ENCODE data around the gene NAGK. TPM values are rescaled to one million over a fixed set of nuclear protein-coding genes. Genes with fewer than 3 reads are reported as not detected.
"Not testable (repeated sequence)": the region's sequence is repeated elsewhere in the genome, so short reads cannot be mapped to it uniquely, and the experiment has no call there.

The NAGK gene
- total RNA-seq, 2 donors from 2014 or later, result 48.4 to 77.4 TPM

DNA sequence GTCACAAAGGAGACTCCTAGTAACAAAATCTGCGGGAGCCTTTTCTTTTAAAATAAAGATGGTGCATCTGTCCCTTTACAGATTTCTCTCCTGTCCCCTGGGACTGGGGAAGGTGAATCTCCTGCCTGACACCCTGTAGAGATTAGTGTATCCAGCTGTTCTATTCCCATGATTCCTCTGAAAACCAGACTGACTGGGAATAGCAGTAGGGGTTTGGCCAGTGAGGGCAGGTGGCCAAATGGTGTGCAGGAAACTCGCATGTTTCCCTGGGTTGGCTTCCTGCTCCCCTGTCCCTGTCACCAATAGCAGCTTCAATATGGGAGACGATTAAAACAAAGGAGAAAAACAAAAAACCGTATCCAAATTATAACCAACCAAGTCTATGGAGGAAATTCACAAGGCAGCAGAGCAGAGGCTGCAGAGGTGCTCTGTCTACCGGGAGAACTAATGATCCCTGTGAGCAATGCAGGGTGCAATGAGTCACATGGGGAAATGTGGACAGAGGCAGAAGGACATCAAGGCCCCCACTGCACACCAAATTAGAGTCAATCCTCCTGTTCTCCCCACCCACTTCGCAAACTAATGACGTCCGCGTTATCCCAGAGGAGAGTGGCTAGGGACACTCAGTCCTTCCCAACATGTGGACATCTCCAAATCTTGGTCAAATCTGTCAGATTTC lies 17.0 kb downstream of the NAGK start:
- not testable (repeated sequence) for ATAC-seq; H3K36me3 Mint-ChIP-seq; H3K9me3 Mint-ChIP-seq; H3K27ac Mint-ChIP-seq; DNase-seq (ENCODE audit: low spot score in 2 of 2)

DNA sequence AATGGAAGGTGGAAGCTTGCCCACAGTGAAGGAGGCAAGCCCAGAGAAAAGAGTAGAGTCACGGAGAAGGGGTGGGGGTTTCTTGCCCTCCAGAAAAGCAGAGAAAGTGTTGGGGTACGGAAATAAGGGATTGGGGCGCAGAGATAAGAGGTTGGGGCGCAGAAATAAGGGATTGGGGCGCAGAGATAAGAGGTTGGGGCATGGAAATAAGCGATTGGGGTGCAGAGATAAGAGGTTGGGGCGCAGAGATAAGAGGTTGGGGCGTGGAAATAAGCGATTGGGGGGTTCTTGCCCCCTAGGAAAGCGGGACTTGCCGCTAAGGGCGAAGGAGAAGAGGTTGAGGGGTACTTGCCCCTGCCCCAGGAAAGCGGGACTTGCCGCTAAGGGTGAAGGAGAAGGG lies 21.0 kb downstream of the NAGK start:
- H3K9me3 Mint-ChIP-seq; H3K27ac Mint-ChIP-seq; H3K36me3 Mint-ChIP-seq; DNase-seq (ENCODE audit: low spot score in 2 of 2); ATAC-seq: not testable (repeated sequence)

- H3K27ac Mint-ChIP-seq; H3K9me3 Mint-ChIP-seq; H3K36me3 Mint-ChIP-seq; ATAC-seq; DNase-seq (ENCODE audit: low spot score in 2 of 2): not testable (repeated sequence)
Measured at GRCh38 chr2:71091808-71092207, 23.4 kb downstream of the NAGK start.

DNA sequence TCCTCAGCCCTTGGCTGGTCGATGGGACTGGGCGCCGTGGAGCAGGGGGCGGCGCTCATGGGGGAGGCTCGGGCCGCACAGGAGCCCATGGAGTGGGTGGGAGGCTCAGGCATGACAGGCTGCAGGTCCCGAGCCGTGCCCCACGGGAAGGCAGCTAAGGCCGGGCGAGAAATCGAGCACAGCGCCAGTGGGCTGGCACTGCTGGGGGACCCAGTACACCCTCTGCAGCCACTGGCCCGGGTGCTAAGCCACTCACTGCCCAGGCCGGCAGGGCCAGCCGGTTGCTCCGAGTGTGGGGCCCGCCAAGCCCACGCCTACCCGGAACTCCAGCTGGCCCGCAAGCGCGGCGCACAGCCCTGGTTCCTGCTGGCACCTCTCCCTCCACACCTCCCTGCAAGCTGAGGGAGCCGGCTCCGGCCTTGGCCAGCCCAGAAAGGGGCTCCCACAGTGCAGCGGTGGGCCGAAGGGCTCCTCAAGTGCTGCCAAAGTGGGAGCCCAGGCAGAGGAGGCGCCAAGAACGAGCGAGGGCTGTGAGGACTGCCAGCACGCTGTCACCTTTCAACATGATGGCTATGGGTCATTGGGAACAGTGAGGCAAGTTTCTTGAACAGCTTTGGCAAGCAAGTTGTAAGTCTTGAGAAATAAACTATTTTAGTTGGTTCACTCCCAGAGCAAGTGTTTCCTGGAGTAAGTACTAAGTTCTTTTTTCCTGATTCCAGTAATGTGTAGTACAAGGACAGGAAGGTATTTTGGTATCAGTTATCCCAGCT lies 24.2 kb downstream of the NAGK start:
- not testable (repeated sequence) for DNase-seq (ENCODE audit: low spot score in 2 of 2); H3K9me3 Mint-ChIP-seq; H3K27ac Mint-ChIP-seq; H3K36me3 Mint-ChIP-seq; ATAC-seq

- no peak overlapping the region for H3K27ac Mint-ChIP-seq
- ATAC-seq (peak; percentile 64 to 81), DNase-seq (ENCODE audit: low spot score in 2 of 2) (peak in 1 of 2 donors; percentile 52)
- peaks cover 0 to 3% of the 10 kb centered on the region in 2 donors for H3K36me3 Mint-ChIP-seq
- H3K9me3 Mint-ChIP-seq, result peaks cover 2% of the 10 kb centered on the region in 2 donors
Measured at GRCh38 chr2:71100195-71100964, 31.9 kb downstream of the NAGK start.

DNA sequence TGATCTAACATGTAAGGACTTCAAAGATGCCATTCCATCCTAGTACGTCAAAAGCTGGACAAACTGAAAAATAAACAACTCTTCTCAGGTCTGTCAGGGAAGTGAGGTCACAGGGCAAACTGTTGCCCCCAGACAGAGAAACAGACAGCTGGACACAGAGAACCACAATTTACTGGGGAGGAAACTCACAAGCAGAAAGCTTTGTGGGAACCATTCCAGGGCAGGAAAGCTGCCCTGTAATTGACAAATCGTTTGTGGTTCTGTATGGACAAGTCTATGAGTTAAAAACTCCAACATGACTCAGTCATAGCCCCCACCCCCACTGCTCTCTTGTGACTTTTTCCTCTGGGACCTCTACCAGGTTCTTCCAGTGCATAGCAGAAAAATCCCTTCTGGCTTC lies 33.2 kb downstream of the NAGK start:
- Mint-ChIP-seq H3K27ac (no peak overlapping the region), H3K36me3 (peaks cover 0 to 5% of the 10 kb centered on the region in 2 donors), H3K9me3 (peaks cover 3 to 4% of the 10 kb centered on the region in 2 donors)
- ATAC-seq (no peak), DNase-seq (ENCODE audit: low spot score in 2 of 2) (no peak)

DNA sequence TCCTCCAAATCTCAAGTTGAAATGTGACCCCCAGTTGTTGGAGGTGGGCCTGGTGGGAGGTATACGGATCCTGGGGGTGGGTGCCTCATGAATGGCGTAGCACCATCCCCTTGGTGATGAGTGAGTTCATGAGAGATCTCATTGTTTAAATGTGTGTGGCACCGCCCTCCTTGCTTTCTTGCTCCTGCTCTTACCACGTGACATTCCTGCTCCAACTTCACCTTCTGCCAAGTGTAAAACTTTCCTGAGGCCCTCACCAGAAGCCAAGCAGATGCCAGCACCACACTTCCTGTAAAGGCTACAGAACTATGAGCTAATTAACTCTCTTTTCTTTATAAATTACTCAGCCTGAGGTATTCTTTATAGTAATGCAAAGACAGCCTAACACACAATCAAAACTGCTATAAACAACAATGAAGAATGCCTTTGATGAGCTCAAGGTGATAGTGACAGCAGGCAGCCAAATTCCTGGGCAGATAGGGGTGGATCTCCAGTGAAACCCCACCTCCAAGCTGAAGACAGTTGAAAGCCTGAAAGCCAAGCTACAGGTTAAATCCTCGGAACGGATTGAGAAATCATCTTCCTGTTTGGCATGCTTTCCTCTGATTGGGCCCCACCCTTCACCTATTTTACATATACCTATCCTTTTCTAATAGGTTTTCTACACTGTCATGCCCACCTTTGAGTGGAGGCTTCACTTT lies 34.7 kb downstream of the NAGK start:
- H3K36me3 Mint-ChIP-seq, result peaks cover 0 to 5% of the 10 kb centered on the region in 2 donors
- no peak overlapping the region for H3K27ac Mint-ChIP-seq
- H3K9me3 Mint-ChIP-seq, result peaks cover 3 to 4% of the 10 kb centered on the region in 2 donors
- ATAC-seq (no peak), DNase-seq (ENCODE audit: low spot score in 2 of 2) (no peak)

DNA sequence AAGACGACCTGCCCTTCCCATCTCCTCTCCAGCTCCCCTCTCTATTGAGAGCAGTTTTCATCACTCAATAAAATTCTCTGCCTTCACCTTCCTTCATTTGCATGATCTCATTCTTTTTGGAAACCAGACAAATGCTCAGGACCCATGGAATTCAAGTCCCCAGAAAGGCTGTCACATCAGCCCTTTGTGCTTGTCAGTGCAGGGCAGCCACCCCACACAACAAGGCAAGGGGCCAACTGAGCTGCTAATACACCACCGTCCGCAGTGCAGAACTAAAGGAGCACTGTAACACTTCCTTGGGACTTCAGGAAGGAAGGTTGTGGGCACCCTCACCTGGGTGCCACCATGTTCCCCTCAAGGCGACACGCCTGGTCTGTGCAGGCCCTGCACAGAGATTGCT lies 35.4 kb downstream of the NAGK start:
- DNase-seq (ENCODE audit: low spot score in 2 of 2) (no peak), ATAC-seq (no peak)
- Mint-ChIP-seq H3K9me3 (peaks cover 3 to 4% of the 10 kb centered on the region in 2 donors), H3K27ac (no peak overlapping the region), H3K36me3 (peaks cover 0 to 5% of the 10 kb centered on the region in 2 donors)

GRCh38 chr2:71106463-71106862 lies 38.0 kb downstream of the NAGK start:
- not testable (repeated sequence) for ATAC-seq; H3K36me3 Mint-ChIP-seq; DNase-seq (ENCODE audit: low spot score in 2 of 2); H3K9me3 Mint-ChIP-seq; H3K27ac Mint-ChIP-seq

DNA sequence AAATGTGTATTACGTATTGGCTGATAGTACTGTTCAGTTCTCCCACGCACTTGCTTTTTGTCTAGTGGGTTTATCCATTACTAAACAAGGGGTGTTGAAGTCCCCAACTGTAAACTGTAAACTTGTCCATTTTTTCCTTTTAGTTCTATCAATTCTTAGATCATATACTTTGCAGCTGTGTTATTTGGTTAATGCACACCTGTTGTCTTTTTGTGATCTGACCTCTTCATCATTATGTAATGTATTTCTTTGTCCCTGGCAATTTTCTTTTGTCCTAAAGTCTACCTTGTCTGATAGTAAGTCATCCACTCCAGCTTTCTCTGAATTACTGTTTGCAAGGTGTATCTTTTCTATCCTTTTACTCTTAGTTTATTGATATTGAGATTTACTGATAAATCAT lies 39.6 kb downstream of the NAGK start:
- ATAC-seq (no peak), DNase-seq (ENCODE audit: low spot score in 2 of 2) (no peak)
- Mint-ChIP-seq H3K9me3 (peaks cover 3 to 4% of the 10 kb centered on the region in 2 donors), H3K36me3 (peaks cover 0 to 5% of the 10 kb centered on the region in 2 donors), H3K27ac (no peak overlapping the region)

DNA sequence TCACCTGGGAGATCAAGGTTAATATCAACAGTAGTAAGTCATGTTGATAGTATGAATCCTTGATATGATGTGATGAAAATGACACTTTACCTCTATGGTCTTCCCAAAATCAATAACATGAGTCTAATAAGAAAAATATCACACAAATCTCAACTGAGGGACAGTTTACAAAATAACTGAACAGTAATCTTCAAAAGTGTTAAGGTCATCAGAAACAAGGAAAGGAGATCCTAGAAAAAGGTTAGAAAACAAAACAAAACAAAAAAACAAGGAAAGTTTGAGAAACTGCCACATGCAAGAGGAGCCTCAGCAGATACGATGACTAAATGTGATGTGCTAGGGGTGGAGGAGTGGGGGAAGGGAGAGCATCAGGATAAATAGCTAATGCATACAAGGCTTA lies 45.4 kb downstream of the NAGK start:
- Mint-ChIP-seq H3K27ac (no peak overlapping the region), H3K36me3 (no peaks in the 10 kb centered on the region), H3K9me3 (no peaks in the 10 kb centered on the region)
- DNase-seq (ENCODE audit: low spot score in 2 of 2) (no peak), ATAC-seq (no peak)

GRCh38 chr2:71117063-71117462 lies 48.6 kb downstream of the NAGK start:
- DNase-seq (ENCODE audit: low spot score in 2 of 2) (no peak), ATAC-seq (no peak)
- peaks cover 0 to 1% of the 10 kb centered on the region in 2 donors for H3K36me3 Mint-ChIP-seq
- H3K27ac Mint-ChIP-seq, result no peak overlapping the region
- H3K9me3 Mint-ChIP-seq, result no peaks in the 10 kb centered on the region

DNA sequence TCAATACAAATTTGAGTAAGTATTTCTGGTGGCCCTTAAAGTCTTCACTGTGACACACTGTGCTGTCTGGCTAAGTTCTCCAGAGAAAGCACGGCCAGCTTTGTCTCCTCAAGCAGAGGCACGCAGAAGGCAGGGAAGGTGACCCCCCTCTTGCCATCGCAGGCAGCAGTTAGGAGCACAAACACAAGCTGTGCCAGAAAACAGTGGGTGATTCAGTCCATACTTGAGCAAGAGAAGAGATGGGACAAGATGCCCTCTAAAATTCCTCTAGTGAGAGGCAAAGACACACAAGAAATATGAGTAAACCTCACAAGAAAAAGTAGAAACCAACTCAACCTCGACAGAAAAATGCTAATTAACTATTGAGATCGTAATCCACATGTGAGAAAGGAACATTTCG lies 51.7 kb downstream of the NAGK start:
- peaks cover 0 to 13% of the 10 kb centered on the region in 2 donors for H3K36me3 Mint-ChIP-seq
- no peak overlapping the region for H3K27ac Mint-ChIP-seq
- DNase-seq (ENCODE audit: low spot score in 2 of 2), result no peak
- no peak for ATAC-seq
- peaks cover 0 to 4% of the 10 kb centered on the region in 2 donors for H3K9me3 Mint-ChIP-seq

DNA sequence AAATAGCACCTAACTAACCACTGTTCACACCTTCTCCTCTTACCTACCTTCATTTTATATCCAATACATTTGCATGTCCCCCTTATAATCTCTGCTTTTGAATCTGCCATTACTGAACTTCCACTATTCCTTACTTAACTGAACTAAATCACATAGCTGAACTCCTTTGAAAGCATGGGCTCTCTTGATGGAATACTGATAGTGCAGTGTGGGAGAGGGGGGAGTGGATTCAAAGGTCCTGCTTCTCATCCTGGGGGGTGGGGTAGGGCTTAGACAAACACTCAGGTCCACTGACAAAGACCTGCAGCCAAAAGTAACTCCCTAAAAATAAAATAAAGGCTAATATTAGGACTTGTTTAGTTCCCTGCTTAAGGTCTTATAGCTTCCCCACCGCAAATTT lies 53.0 kb downstream of the NAGK start:
- no peak for DNase-seq (ENCODE audit: low spot score in 2 of 2)
- Mint-ChIP-seq H3K36me3 (peaks cover 0 to 13% of the 10 kb centered on the region in 2 donors), H3K27ac (peak overlapping the region in 1 of 2 donors; percentile 7), H3K9me3 (peaks cover 0 to 4% of the 10 kb centered on the region in 2 donors)
- no peak for ATAC-seq

GRCh38 chr2:71122387-71123298 lies 54.2 kb downstream of the NAGK start:
- peaks cover 0 to 13% of the 10 kb centered on the region in 2 donors for H3K36me3 Mint-ChIP-seq
- H3K27ac Mint-ChIP-seq, result peak overlapping the region in 1 of 2 donors; percentile 66
- H3K9me3 Mint-ChIP-seq, result peaks cover 0 to 4% of the 10 kb centered on the region in 2 donors
- DNase-seq (ENCODE audit: low spot score in 2 of 2), result no peak
- no peak for ATAC-seq

All from activated naive CD4-positive, alpha-beta T cell treated with anti-CD3 and anti-CD28 coated beads, Interleukin-2, amount 50 U/mL, for 72 hours (primary cell).